ENCODE measurements around the gene HMCN1. TPM values are rescaled to one million over a fixed set of nuclear protein-coding genes. Genes with fewer than 3 reads are reported as not detected.

The HMCN1 gene
- total and polyA plus RNA-seq, 4 donors, result 3.2 to 149 (median 15.4) TPM

DNA sequence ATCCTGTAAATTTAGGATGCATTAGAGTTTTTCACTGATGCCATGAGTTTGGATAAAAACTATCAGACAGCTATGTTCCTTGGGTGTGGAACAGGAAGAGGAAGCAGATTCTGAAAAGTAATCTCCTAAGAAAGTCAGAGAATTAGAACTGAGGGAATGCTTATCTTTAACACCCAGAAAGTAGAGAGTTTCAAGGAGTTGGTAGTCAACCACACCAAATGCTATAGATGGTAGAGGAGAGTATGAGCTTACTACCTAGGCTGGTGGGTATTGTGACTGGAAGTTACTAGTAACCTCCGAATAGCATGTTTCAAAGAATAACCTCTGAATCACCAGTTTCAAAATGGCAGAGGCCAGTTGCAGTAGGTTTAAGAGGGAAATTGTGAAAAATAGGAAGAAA is 288.0 kb downstream of the HMCN1 start:
- Histone ChIP-seq H3K27ac (ENCODE audit: low read depth in 1 of 2, low read length in 1 of 2) (no peak overlapping the region), H3K9me3 (ENCODE audit: control insufficient read depth in 4 of 4, insufficient read depth in 3 of 4, low read length in 3 of 4) (peaks cover 0 to 2% (median 0%) of the 10 kb centered on the region in 4 donors), H3K27me3 (ENCODE audit: control insufficient read depth in 3 of 3, insufficient read depth in 3 of 3, low read length in 2 of 3) (no peaks in the 10 kb centered on the region), H3K36me3 (ENCODE audit: control insufficient read depth in 4 of 4, insufficient read depth in 4 of 4, low read length in 4 of 4) (peaks cover 0 to 15% (median 6%) of the 10 kb centered on the region in 4 donors), H3K4me3 (no peak overlapping the region), H3K9ac (ENCODE audit: insufficient read depth in 1 of 2, low read length in 2 of 2) (no peak overlapping the region), H3K4me1 (ENCODE audit: control insufficient read depth in 5 of 5, insufficient read depth in 5 of 5, low read length in 5 of 5) (peaks cover 0 to 3% (median 0%) of the 10 kb centered on the region in 5 donors)
- 88 to 97% methylated on average over 1 of the region's 1 CpG for WGBS, 2 donors
- DNase-seq, result no peak
- no peak for ATAC-seq (ENCODE audit: insufficient read depth, low FRiP score)
- TF ChIP-seq, protein P1, sequence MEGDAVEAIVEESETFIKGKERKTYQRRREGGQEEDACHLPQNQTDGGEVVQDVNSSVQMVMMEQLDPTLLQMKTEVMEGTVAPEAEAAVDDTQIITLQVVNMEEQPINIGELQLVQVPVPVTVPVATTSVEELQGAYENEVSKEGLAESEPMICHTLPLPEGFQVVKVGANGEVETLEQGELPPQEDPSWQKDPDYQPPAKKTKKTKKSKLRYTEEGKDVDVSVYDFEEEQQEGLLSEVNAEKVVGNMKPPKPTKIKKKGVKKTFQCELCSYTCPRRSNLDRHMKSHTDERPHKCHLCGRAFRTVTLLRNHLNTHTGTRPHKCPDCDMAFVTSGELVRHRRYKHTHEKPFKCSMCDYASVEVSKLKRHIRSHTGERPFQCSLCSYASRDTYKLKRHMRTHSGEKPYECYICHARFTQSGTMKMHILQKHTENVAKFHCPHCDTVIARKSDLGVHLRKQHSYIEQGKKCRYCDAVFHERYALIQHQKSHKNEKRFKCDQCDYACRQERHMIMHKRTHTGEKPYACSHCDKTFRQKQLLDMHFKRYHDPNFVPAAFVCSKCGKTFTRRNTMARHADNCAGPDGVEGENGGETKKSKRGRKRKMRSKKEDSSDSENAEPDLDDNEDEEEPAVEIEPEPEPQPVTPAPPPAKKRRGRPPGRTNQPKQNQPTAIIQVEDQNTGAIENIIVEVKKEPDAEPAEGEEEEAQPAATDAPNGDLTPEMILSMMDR (IDR thresholded peaks at IDR 0.05; ENCODE audit: control extremely low read depth, extremely low read depth), result no peak

DNA sequence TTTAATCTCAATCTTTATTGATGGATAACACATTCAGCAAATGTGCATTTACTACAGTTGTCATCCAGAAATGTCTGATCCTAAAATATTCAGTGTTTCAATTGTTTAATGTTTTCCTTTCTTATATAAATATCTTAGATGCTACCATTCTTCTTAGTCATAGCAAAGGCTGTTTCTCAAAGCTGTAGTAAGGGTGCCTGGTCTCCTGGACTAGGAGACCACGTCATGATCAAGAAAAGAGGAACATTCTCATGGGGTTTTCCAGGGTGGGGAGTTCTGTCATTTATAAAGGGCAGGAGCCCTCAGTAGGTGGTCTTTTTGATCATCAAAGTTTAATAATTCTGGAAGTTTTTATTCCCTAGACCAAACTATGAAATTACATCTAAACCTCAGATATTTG is 292.8 kb downstream of the HMCN1 start:
- ATAC-seq (ENCODE audit: insufficient read depth, low FRiP score) (no peak), DNase-seq (no peak)
- H3K4me3 ChIP-seq, result no peak overlapping the region
- H3K4me1 ChIP-seq (ENCODE audit: control insufficient read depth in 5 of 5, insufficient read depth in 5 of 5, low read length in 5 of 5), result peaks cover 0 to 2% (median 0%) of the 10 kb centered on the region in 5 donors
- WGBS, 2 donors, result 56 to 66% methylated on average over 1 of the region's 1 CpG
- no peaks in the 10 kb centered on the region for H3K27me3 ChIP-seq (ENCODE audit: control insufficient read depth in 3 of 3, insufficient read depth in 3 of 3, low read length in 2 of 3)
- peaks cover 0 to 6% (median 1%) of the 10 kb centered on the region in 4 donors for H3K9me3 ChIP-seq (ENCODE audit: control insufficient read depth in 4 of 4, insufficient read depth in 3 of 4, low read length in 3 of 4)
- peaks cover 0 to 8% (median 5%) of the 10 kb centered on the region in 4 donors for H3K36me3 ChIP-seq (ENCODE audit: control insufficient read depth in 4 of 4, insufficient read depth in 4 of 4, low read length in 4 of 4)
- TF ChIP-seq, protein P1 (IDR thresholded peaks at IDR 0.05; ENCODE audit: control extremely low read depth, extremely low read depth), result no peak
- no peak overlapping the region for H3K27ac ChIP-seq (ENCODE audit: low read depth in 1 of 2, low read length in 1 of 2)
- no peak overlapping the region for H3K9ac ChIP-seq (ENCODE audit: insufficient read depth in 1 of 2, low read length in 2 of 2)

DNA sequence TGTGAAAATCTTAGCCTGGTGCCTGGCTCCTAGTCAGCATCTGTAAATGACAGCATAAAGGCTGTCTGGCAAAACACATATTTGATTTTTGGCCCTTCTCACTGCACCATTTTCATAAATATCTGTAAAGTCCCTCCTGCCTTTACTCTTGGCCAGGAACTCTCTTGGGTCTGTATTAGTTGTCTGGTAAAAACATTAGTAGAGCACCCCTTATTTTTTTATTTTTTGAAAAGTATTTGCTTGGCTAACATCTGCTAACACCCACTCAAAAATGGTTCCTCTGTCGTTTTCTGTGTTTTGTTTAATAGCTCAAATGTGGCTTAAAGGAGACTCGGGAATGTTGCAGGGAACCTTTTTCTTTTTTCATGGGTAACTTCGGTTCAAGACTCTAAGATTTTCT is 293.4 kb downstream of the HMCN1 start:
- peaks cover 0 to 6% (median 0%) of the 10 kb centered on the region in 4 donors for H3K9me3 ChIP-seq (ENCODE audit: control insufficient read depth in 4 of 4, insufficient read depth in 3 of 4, low read length in 3 of 4)
- 58 to 67% methylated on average over 3 of the region's 3 CpGs for WGBS, 2 donors
- H3K9ac ChIP-seq (ENCODE audit: insufficient read depth in 1 of 2, low read length in 2 of 2), result no peak overlapping the region
- no peaks in the 10 kb centered on the region for H3K27me3 ChIP-seq (ENCODE audit: control insufficient read depth in 3 of 3, insufficient read depth in 3 of 3, low read length in 2 of 3)
- no peak overlapping the region for H3K27ac ChIP-seq (ENCODE audit: low read depth in 1 of 2, low read length in 1 of 2)
- no peaks in the 10 kb centered on the region for H3K4me1 ChIP-seq (ENCODE audit: control insufficient read depth in 5 of 5, insufficient read depth in 5 of 5, low read length in 5 of 5)
- TF ChIP-seq, protein P1 (IDR thresholded peaks at IDR 0.05; ENCODE audit: control extremely low read depth, extremely low read depth), result no peak
- no peak overlapping the region for H3K4me3 ChIP-seq
- DNase-seq (no peak), ATAC-seq (ENCODE audit: insufficient read depth, low FRiP score) (no peak)
- H3K36me3 ChIP-seq (ENCODE audit: control insufficient read depth in 4 of 4, insufficient read depth in 4 of 4, low read length in 4 of 4), result peaks cover 0 to 9% (median 6%) of the 10 kb centered on the region in 4 donors

DNA sequence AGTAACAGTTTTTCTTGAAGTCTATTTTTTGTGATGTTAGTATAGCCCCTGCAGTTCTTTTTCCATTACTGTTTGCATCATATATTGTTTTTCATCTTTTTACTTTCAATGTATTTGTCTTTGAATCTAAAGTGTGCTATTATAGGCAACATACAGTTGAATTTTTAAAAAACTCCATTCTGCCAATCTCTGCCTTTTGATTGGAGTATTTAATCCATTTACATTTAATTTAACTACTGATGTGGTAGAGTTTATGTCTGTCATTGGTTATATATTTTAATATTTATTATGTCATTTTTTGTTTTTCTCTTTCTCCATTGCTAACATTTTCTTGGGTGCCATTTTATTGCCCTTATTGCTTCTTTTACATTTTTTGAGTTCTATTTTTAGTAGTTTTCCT is 296.3 kb downstream of the HMCN1 start:
- no peak overlapping the region for H3K9ac ChIP-seq (ENCODE audit: insufficient read depth in 1 of 2, low read length in 2 of 2)
- no peak overlapping the region for H3K4me3 ChIP-seq
- DNase-seq (no peak), ATAC-seq (ENCODE audit: insufficient read depth, low FRiP score) (no peak)
- no peak overlapping the region for H3K27ac ChIP-seq (ENCODE audit: low read depth in 1 of 2, low read length in 1 of 2)
- no peaks in the 10 kb centered on the region for H3K4me1 ChIP-seq (ENCODE audit: control insufficient read depth in 5 of 5, insufficient read depth in 5 of 5, low read length in 5 of 5)
- H3K27me3 ChIP-seq (ENCODE audit: control insufficient read depth in 3 of 3, insufficient read depth in 3 of 3, low read length in 2 of 3), result no peaks in the 10 kb centered on the region
- H3K9me3 ChIP-seq (ENCODE audit: control insufficient read depth in 4 of 4, insufficient read depth in 3 of 4, low read length in 3 of 4), result peaks cover 0 to 6% (median 0%) of the 10 kb centered on the region in 4 donors
- H3K36me3 ChIP-seq (ENCODE audit: control insufficient read depth in 4 of 4, insufficient read depth in 4 of 4, low read length in 4 of 4), result peaks cover 0 to 9% (median 2%) of the 10 kb centered on the region in 4 donors
- TF ChIP-seq, protein P1 (IDR thresholded peaks at IDR 0.05; ENCODE audit: control extremely low read depth, extremely low read depth), result no peak

Data from lung (tissue), 12 donors.